Measurements from ENCODE around the gene RPS5. TPM values are rescaled to one million over a fixed set of nuclear protein-coding genes. Genes with fewer than 3 reads are reported as not detected.
A peak's percentile ranks its signal among the peaks of the same experiment; 100 is the strongest.
"Not testable (repeated sequence)": the region's sequence is repeated elsewhere in the genome, so short reads cannot be mapped to it uniquely, and the experiment has no call there.

The RPS5 gene
- total RNA-seq, 2 experiments from 2014 or later: 918 to 1,077 TPM

GRCh38 chr19:58408152-58409009 is 21.3 kb downstream of the RPS5 start, which contains the start of gene ZNF584:
ZNF584 (plus strand) TSS chr19:58408649; CDS start chr19:58409148, 499 bp downstream.
- no peaks in the 10 kb centered on the region for H3K27me3 Mint-ChIP-seq
- CTCF ChIA-PET: interaction anchor here (0.6 to 1.5 kb wide), 5 partner anchors 9 to 44 kb away, joined by 3 to 4 read pairs (median 3); no protein-coding TSS in a partner anchor
- peaks cover 4% of the 10 kb centered on the region for H3K9me3 Mint-ChIP-seq

GRCh38 chr19:58409010-58409790 is 22.1 kb downstream of the RPS5 start:
- H3K27ac Mint-ChIP-seq: no peak overlapping the region
- POLR2A ChIA-PET: interaction anchor here (0.8 kb wide), 1 partner anchor 83 kb away, joined by 3 read pairs; the partner anchor contains the start of gene ZSCAN22
- peak; percentile 21 for DNase-seq
- no peaks in the 10 kb centered on the region for H3K27me3 Mint-ChIP-seq
- H3K4me3 Mint-ChIP-seq: peak overlapping the region; percentile 97
- CTCF ChIA-PET: interaction anchor here (0.6 to 1.5 kb wide), 5 partner anchors 8 to 45 kb away, joined by 3 to 4 read pairs (median 3); no protein-coding TSS in a partner anchor
- H3K4me1 Mint-ChIP-seq: peaks cover 31% of the 10 kb centered on the region
- peaks cover 6% of the 10 kb centered on the region for H3K36me3 Mint-ChIP-seq (ENCODE audit: low read depth)
- peaks cover 4% of the 10 kb centered on the region for H3K9me3 Mint-ChIP-seq

More at GRCh38 chr19:58408152-58409009, 21.3 kb downstream of the RPS5 start, which contains the start of gene ZNF584:
- Mint-ChIP-seq H3K4me1 (peaks cover 35% of the 10 kb centered on the region), H3K36me3 (ENCODE audit: low read depth) (peaks cover 6% of the 10 kb centered on the region), H3K4me3 (peak within 1 kb of the TSS; percentile 97), H3K27ac (peak within 1 kb of the TSS; percentile 90)
- POLR2A ChIA-PET: interaction anchor here (0.8 kb wide), 1 partner anchor 82 kb away, joined by 3 read pairs; the partner anchor contains the start of gene ZSCAN22
- peak; percentile 96 for DNase-seq

GRCh38 chr19:58416604-58417003 is 29.5 kb downstream of the RPS5 start:
- ChIA-PET CTCF (interaction anchor here (1.4 to 1.7 kb wide), 2 partner anchors 8 to 17 kb away, joined by 3 to 4 read pairs; partner anchors contain the start of gene ZNF584), POLR2A (no interaction called here)
- no peak for DNase-seq
- H3K9me3 Mint-ChIP-seq: peaks cover 17% of the 10 kb centered on the region
- no peak overlapping the region for H3K27ac Mint-ChIP-seq
- no peak overlapping the region for H3K4me3 Mint-ChIP-seq
- no peaks in the 10 kb centered on the region for H3K27me3 Mint-ChIP-seq
- no peaks in the 10 kb centered on the region for H3K4me1 Mint-ChIP-seq
- peaks cover 40% of the 10 kb centered on the region for H3K36me3 Mint-ChIP-seq (ENCODE audit: low read depth)

GRCh38 chr19:58417071-58417470 is 30.0 kb downstream of the RPS5 start:
- Mint-ChIP-seq H3K27ac (no peak overlapping the region), H3K9me3 (peaks cover 18% of the 10 kb centered on the region), H3K36me3 (ENCODE audit: low read depth) (peaks cover 42% of the 10 kb centered on the region), H3K4me3 (no peak overlapping the region), H3K4me1 (no peaks in the 10 kb centered on the region), H3K27me3 (no peaks in the 10 kb centered on the region)
- ChIA-PET CTCF (interaction anchor here (1.4 to 1.7 kb wide), 2 partner anchors 9 to 17 kb away, joined by 3 to 4 read pairs; partner anchors contain the start of gene ZNF584), POLR2A (no interaction called here)
- no peak for DNase-seq

- no peak for DNase-seq
- no peaks in the 10 kb centered on the region for H3K27me3 Mint-ChIP-seq
- H3K27ac Mint-ChIP-seq: no peak overlapping the region
- peaks cover 24% of the 10 kb centered on the region for H3K36me3 Mint-ChIP-seq (ENCODE audit: low read depth)
- POLR2A ChIA-PET: no interaction called here
- no peak overlapping the region for H3K4me3 Mint-ChIP-seq
- H3K9me3 Mint-ChIP-seq: peaks cover 46% of the 10 kb centered on the region
- H3K4me1 Mint-ChIP-seq: no peaks in the 10 kb centered on the region
- CTCF ChIA-PET: no interaction called here
Measured at GRCh38 chr19:58428617-58429016, 41.5 kb downstream of the RPS5 start.

GRCh38 chr19:58429745-58430144 is 42.7 kb downstream of the RPS5 start:
- no peak for DNase-seq
- Mint-ChIP-seq H3K9me3 (peaks cover 50% of the 10 kb centered on the region), H3K36me3 (ENCODE audit: low read depth) (peaks cover 35% of the 10 kb centered on the region), H3K27me3 (no peaks in the 10 kb centered on the region), H3K4me3 (no peak overlapping the region), H3K4me1 (no peaks in the 10 kb centered on the region), H3K27ac (no peak overlapping the region)
- ChIA-PET POLR2A (no interaction called here), CTCF (interaction anchor here (0.7 kb wide), 1 partner anchor 22 kb away, joined by 4 read pairs; the partner anchor contains the start of gene ZNF324B)

- peaks cover 69% of the 10 kb centered on the region for H3K9me3 Mint-ChIP-seq
- CTCF ChIA-PET: interaction anchor here (1.0 to 1.2 kb wide), 3 partner anchors 17 to 26 kb away, joined by 3 read pairs; partner anchors contain the start of gene ZNF584
Measured at GRCh38 chr19:58434217-58434616, 47.1 kb downstream of the RPS5 start.

GRCh38 chr19:58439576-58440554 is 52.8 kb downstream of the RPS5 start, which contains the start of gene ZNF132:
ZNF132 (minus strand) TSS chr19:58440153; CDS start chr19:58439821, 332 bp downstream.
- POLR2A ChIA-PET: interaction anchor here (0.6 kb wide), 1 partner anchor 60 kb away, joined by 4 read pairs; no protein-coding TSS in a partner anchor
- Mint-ChIP-seq H3K27me3 (no peaks in the 10 kb centered on the region), H3K4me3 (peak within 1 kb of the TSS; percentile 95), H3K9me3 (peaks cover 45% of the 10 kb centered on the region), H3K27ac (peak within 1 kb of the TSS; percentile 93), H3K36me3 (ENCODE audit: low read depth) (peaks cover 59% of the 10 kb centered on the region), H3K4me1 (peaks cover 30% of the 10 kb centered on the region)
- CTCF ChIA-PET: interaction anchor here (0.6 kb wide), 1 partner anchor 51 kb away, joined by 3 read pairs; no protein-coding TSS in a partner anchor
- peak; percentile 97 for DNase-seq

More at GRCh38 chr19:58434217-58434616, 47.1 kb downstream of the RPS5 start:
- Mint-ChIP-seq H3K4me3 (no peak overlapping the region), H3K36me3 (ENCODE audit: low read depth) (peaks cover 76% of the 10 kb centered on the region), H3K27me3 (no peaks in the 10 kb centered on the region), H3K4me1 (peaks cover 10% of the 10 kb centered on the region), H3K27ac (no peak overlapping the region)
- no peak for DNase-seq
- POLR2A ChIA-PET: no interaction called here

- H3K27me3 Mint-ChIP-seq: no peaks in the 10 kb centered on the region
- POLR2A ChIA-PET: interaction anchor here (0.6 kb wide), 1 partner anchor 59 kb away, joined by 4 read pairs; no protein-coding TSS in a partner anchor
- no peak for DNase-seq
- H3K27ac Mint-ChIP-seq: peak overlapping the region; percentile 93
- CTCF ChIA-PET: no interaction called here
- peaks cover 52% of the 10 kb centered on the region for H3K36me3 Mint-ChIP-seq (ENCODE audit: low read depth)
- H3K4me1 Mint-ChIP-seq: peaks cover 30% of the 10 kb centered on the region
- peaks cover 40% of the 10 kb centered on the region for H3K9me3 Mint-ChIP-seq
- peak overlapping the region; percentile 95 for H3K4me3 Mint-ChIP-seq
Measured at GRCh38 chr19:58440556-58440955, 53.5 kb downstream of the RPS5 start.

GRCh38 chr19:58442986-58443385 is 55.9 kb downstream of the RPS5 start:
- H3K27ac Mint-ChIP-seq, POLR2A ChIA-PET, H3K4me3 Mint-ChIP-seq, DNase-seq, H3K27me3 Mint-ChIP-seq: not testable (repeated sequence)
- Mint-ChIP-seq H3K4me1 (peaks cover 27% of the 10 kb centered on the region), H3K36me3 (ENCODE audit: low read depth) (peaks cover 28% of the 10 kb centered on the region), H3K9me3 (peaks cover 24% of the 10 kb centered on the region)
- CTCF ChIA-PET: interaction anchor here (1.0 kb wide), 2 partner anchors 9 to 35 kb away, joined by 4 to 5 read pairs; partner anchors contain the start of genes ZNF324B and ZNF584

All from activated CD4-positive, alpha-beta T cell treated with anti-CD3 and anti-CD28 coated beads, Interleukin-2, amount 10 ng/mL, durations not matched to agents 7 days and 5 days (primary cell).